HL-60 (cell line): ENCODE measurements around the gene SIPA1L3.

ENCODE experiments used
- GABPA ChIP-seq: IDR thresholded peaks from 2 replicates; pipeline ENCODE4 v1.6.1; 2012; ENCODE audit warnings: low read depth
- POLR2AphosphoS5 ChIP-seq: IDR thresholded peaks from 2 replicates; pipeline ENCODE4 v1.6.1; 2012; ENCODE audit warnings: low read depth
- TF ChIP-seq, protein P1 (sequence below): IDR thresholded peaks from one replicate; pipeline ENCODE4 v1.5.1; 2011; ENCODE audit warnings: low read length, control low read depth, inconsistent platforms; ENCODE audit not compliant: insufficient read depth

DNA sequence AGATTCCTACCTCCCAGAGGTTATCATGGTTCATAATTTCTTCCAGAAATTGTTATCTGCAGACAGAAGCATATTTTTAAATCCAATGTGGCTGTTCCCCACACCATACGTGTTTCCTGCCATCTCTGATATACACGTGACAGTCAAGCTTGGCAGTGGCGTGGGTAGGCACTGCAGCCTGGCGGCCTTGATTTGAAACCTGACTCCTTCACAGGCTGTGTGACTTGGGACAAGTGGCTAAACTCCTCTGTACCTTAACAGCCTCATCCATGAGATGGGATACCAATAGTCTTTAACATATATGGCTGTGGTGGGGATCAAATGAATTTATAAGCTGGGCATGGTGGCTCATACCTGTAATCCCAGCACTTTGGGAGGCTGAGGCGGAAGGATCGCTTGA, 283.8 kb downstream of the SIPA1L3 start:
- TF ChIP-seq, protein P1, sequence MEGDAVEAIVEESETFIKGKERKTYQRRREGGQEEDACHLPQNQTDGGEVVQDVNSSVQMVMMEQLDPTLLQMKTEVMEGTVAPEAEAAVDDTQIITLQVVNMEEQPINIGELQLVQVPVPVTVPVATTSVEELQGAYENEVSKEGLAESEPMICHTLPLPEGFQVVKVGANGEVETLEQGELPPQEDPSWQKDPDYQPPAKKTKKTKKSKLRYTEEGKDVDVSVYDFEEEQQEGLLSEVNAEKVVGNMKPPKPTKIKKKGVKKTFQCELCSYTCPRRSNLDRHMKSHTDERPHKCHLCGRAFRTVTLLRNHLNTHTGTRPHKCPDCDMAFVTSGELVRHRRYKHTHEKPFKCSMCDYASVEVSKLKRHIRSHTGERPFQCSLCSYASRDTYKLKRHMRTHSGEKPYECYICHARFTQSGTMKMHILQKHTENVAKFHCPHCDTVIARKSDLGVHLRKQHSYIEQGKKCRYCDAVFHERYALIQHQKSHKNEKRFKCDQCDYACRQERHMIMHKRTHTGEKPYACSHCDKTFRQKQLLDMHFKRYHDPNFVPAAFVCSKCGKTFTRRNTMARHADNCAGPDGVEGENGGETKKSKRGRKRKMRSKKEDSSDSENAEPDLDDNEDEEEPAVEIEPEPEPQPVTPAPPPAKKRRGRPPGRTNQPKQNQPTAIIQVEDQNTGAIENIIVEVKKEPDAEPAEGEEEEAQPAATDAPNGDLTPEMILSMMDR = no peak
- TF ChIP-seq POLR2AphosphoS5 = no peak
- no peak for TF ChIP-seq GABPA
